HepG2 (cell line): ENCODE measurements around the gene PREX1.

Source experiments
- ARNTL ChIP-seq: sonication (generic); formaldehyde crosslinking; IDR thresholded peaks from 2 replicates; pipeline ENCODE4 v1.4.0; 2020; ENCODE audit warnings: mild to moderate bottlenecking, missing genetic modification reagents
- BRCA1 ChIP-seq: sonication (generic); formaldehyde crosslinking; IDR thresholded peaks from 2 replicates; pipeline ENCODE4 v1.4.0; 2020; ENCODE audit warnings: missing genetic modification reagents
- BRD4 ChIP-seq: sonication (generic); formaldehyde crosslinking; IDR thresholded peaks from 2 replicates; pipeline ENCODE4 v1.4.0; 2020; ENCODE audit warnings: missing genetic modification reagents
- CTCF ChIP-seq: sonication (generic); formaldehyde crosslinking; IDR thresholded peaks from 2 replicates; pipeline ENCODE4 v1.5.0; 2020; ENCODE audit warnings: mild to moderate bottlenecking, missing genetic modification reagents, moderate library complexity
- FOXJ3 ChIP-seq: sonication (generic); formaldehyde crosslinking; IDR thresholded peaks from 2 replicates; pipeline ENCODE4 v1.4.0; 2020; ENCODE audit warnings: missing genetic modification reagents, mild to moderate bottlenecking, borderline replicate concordance
- MAX ChIP-seq: IDR thresholded peaks from 2 replicates; pipeline ENCODE4 v1.6.1; 2012; ENCODE audit warnings: inconsistent platforms
- MYC ChIP-seq: sonication (generic); formaldehyde crosslinking; IDR thresholded peaks from 2 replicates; pipeline ENCODE4 v1.9.0; 2021; ENCODE audit warnings: missing genetic modification reagents, borderline replicate concordance
- POLR2A ChIP-seq, 2 experiments: IDR thresholded peaks; 2 replicates each; pipeline ENCODE4 v1.6.1; 2011; ENCODE audit warnings: low read depth in 2 of 2, low read length in 2 of 2, mild to moderate bottlenecking in 1 of 2, moderate library complexity in 1 of 2; ENCODE audit not compliant: insufficient read depth in 1 of 2
- RXRA ChIP-seq: sonication (generic); formaldehyde crosslinking; IDR thresholded peaks from 2 replicates; pipeline ENCODE4 v1.5.1; 2020; ENCODE audit warnings: missing genetic modification reagents
- U2AF2 ChIP-seq: fragments of 200-400 bp; formaldehyde crosslinking; IDR thresholded peaks from 2 replicates; pipeline ENCODE4 v1.6.1; 2017; ENCODE audit warnings: low read depth, mild to moderate bottlenecking, low read length
- XBP1 ChIP-seq: sonication (generic); formaldehyde crosslinking; IDR thresholded peaks from 2 replicates; pipeline ENCODE4 v1.5.0; 2020; ENCODE audit warnings: missing genetic modification reagents
- YY1 ChIP-seq: IDR thresholded peaks from 2 replicates; pipeline ENCODE4 v1.6.1; 2011; ENCODE audit warnings: low read length, low read depth, moderate library complexity, mild to moderate bottlenecking; ENCODE audit not compliant: insufficient read depth, insufficient replicate concordance
- ZNF550 ChIP-seq: sonication (generic); formaldehyde crosslinking; IDR thresholded peaks from 2 replicates; pipeline ENCODE4 v1.4.0; 2020; ENCODE audit warnings: mild to moderate bottlenecking, missing genetic modification reagents, borderline replicate concordance
- ZNF792 ChIP-seq: IDR thresholded peaks from 2 replicates; pipeline ENCODE4 v1.6.1; 2016

- TF ChIP-seq MAX: no peak
- TF ChIP-seq BRCA1 (CRISPR knock-in tag): no peak
- no peak for TF ChIP-seq MYC (CRISPR knock-in tag)
- no peak for TF ChIP-seq BRD4
- no peak for TF ChIP-seq ARNTL (CRISPR knock-in tag)
- no peak for TF ChIP-seq XBP1 (CRISPR knock-in tag)
- no peak for TF ChIP-seq U2AF2
- no peak for TF ChIP-seq ZNF792 (CRISPR knock-in tag)
- no peak for TF ChIP-seq YY1
- no peak for TF ChIP-seq ZNF550 (CRISPR knock-in tag)
- TF ChIP-seq CTCF (CRISPR knock-in tag): no peak
- TF ChIP-seq RXRA (CRISPR knock-in tag): no peak
- no peak for TF ChIP-seq POLR2A (IDR thresholded peaks at IDR 0.05; ENCODE audit: insufficient read depth in 1 of 2, low read depth in 2 of 2, low read length in 2 of 2)
- TF ChIP-seq FOXJ3 (CRISPR knock-in tag): no peak
Measured at GRCh38 chr20:48817367-48818030, 10.3 kb downstream of the PREX1 start.
